Smooth muscle cell (in vitro differentiated cells): Measurements from ENCODE around the gene FDX1. TPM values are rescaled to one million over a fixed set of nuclear protein-coding genes. Genes with fewer than 3 reads are reported as not detected.

Experiments
- DNase-seq: peaks from one replicate; lab custom pipeline; 2025; ENCODE audit not compliant: unreplicated experiment; lab: John Stamatoyannopoulos, UW
- H2AFZ ChIP-seq: fragments of 200-600 bp; sonication (generic); 2 replicates; pipeline ENCODE4 v1.6.0; 2016; ENCODE audit warnings: antibody characterized with exemption, low read depth, mild to moderate bottlenecking
- H3F3A ChIP-seq: fragments of 200-600 bp; sonication (generic); 2 replicates; pipeline ENCODE4 v1.6.0; 2017; ENCODE audit warnings: antibody characterized with exemption, low read depth
- H3K27ac ChIP-seq: fragments of 200-600 bp; sonication (generic); 2 replicates; pipeline ENCODE4 v1.5.1; 2016; ENCODE audit warnings: low read depth, mild to moderate bottlenecking
- H3K27me3 ChIP-seq: fragments of 200-600 bp; sonication (generic); 2 replicates; pipeline ENCODE4 v1.6.1; 2016; ENCODE audit warnings: low read depth, mild to moderate bottlenecking
- H3K36me3 ChIP-seq: fragments of 200-600 bp; sonication (generic); 2 replicates; pipeline ENCODE4 v1.5.1; 2016; ENCODE audit warnings: low read depth
- H3K4me1 ChIP-seq: fragments of 200-600 bp; sonication (generic); 2 replicates; pipeline ENCODE4 v1.5.1; 2016; ENCODE audit warnings: low read depth
- H3K4me2 ChIP-seq: fragments of 200-600 bp; sonication (generic); 2 replicates; pipeline ENCODE4 v1.6.0; 2016; ENCODE audit warnings: mild to moderate bottlenecking
- H3K4me3 ChIP-seq: fragments of 200-600 bp; sonication (generic); 2 replicates; pipeline ENCODE4 v1.5.1; 2016; ENCODE audit warnings: mild to moderate bottlenecking
- H3K79me2 ChIP-seq: fragments of 200-600 bp; sonication (generic); 2 replicates; pipeline ENCODE4 v1.6.0; 2016; ENCODE audit warnings: low read depth, mild to moderate bottlenecking
- H3K9ac ChIP-seq: fragments of 200-600 bp; sonication (generic); 2 replicates; pipeline ENCODE4 v1.6.0; 2016; ENCODE audit warnings: low read depth
- H3K9me3 ChIP-seq: fragments of 200-600 bp; sonication (generic); replicated peaks from 2 replicates; pipeline ENCODE4 v1.5.1; 2016; ENCODE audit warnings: low read depth
- H4K20me1 ChIP-seq: fragments of 200-600 bp; sonication (generic); 2 replicates; pipeline ENCODE4 v1.6.0; 2016; ENCODE audit warnings: low read depth
- CTCF ChIP-seq: fragments of 200-600 bp; sonication (generic); IDR thresholded peaks from 2 replicates; pipeline ENCODE4 v1.5.1; 2017; ENCODE audit warnings: borderline replicate concordance, mild to moderate bottlenecking, antibody characterized with exemption; ENCODE audit not compliant: insufficient read depth, poor library complexity, severe bottlenecking
- WGBS: methylation state at CpG from one replicate; pipeline ENCODE4 v1.1.7; 2016; ENCODE audit warnings: low lambda C conversion rate; 5-methylcytosine and 5-hydroxymethylcytosine counted together
- polyA plus RNA-seq: library from polyadenylated mRNA; unstranded; fragments of >200 nt; fragmentation: Nextera tagmentation; extraction: Ambion mirVana; gene quantifications from 2 replicates; pipeline ENCODE4 v1.2.1, GENCODE V29; 2016
- total RNA-seq: library from RNA; depleted of rRNA; stranded (reverse); fragments of >200 nt; gene quantifications from 2 replicates; pipeline ENCODE4 v1.2.3, GENCODE V29; 2014

The FDX1 gene
- total and polyA plus RNA-seq, 2 experiments from 2014 or later, result 6.7 to 8.5 TPM

GRCh38 chr11:110474578-110474977 lies 44.8 kb downstream of the FDX1 start:
- no peaks in the 10 kb centered on the region for H3K9me3 ChIP-seq
- TF ChIP-seq CTCF, result no peak
- H3K36me3 ChIP-seq, result no peaks in the 10 kb centered on the region
- no peak overlapping the region for H3K9ac ChIP-seq
- H3F3A ChIP-seq, result no peaks in the 10 kb centered on the region
- H3K4me1 ChIP-seq, result no peaks in the 10 kb centered on the region
- H3K4me3 ChIP-seq, result no peak overlapping the region
- no peaks in the 10 kb centered on the region for H3K79me2 ChIP-seq
- no peak for DNase-seq
- H4K20me1 ChIP-seq, result no peaks in the 10 kb centered on the region
- no peak overlapping the region for H3K27ac ChIP-seq
- no peak overlapping the region for H3K4me2 ChIP-seq
- H2AFZ ChIP-seq, result no peak overlapping the region
- whole genome bisulfite sequencing, result 89% methylated on average over 1 of the region's 1 CpG
- H3K27me3 ChIP-seq, result no peaks in the 10 kb centered on the region

GRCh38 chr11:110475671-110476070 lies 45.9 kb downstream of the FDX1 start:
- Histone ChIP-seq H3K36me3 (no peaks in the 10 kb centered on the region), H3K4me3 (no peak overlapping the region), H3K9ac (no peak overlapping the region), H3K4me1 (no peaks in the 10 kb centered on the region), H3K27me3 (no peaks in the 10 kb centered on the region), H3K9me3 (no peaks in the 10 kb centered on the region), H4K20me1 (no peaks in the 10 kb centered on the region), H2AFZ (no peak overlapping the region), H3K79me2 (no peaks in the 10 kb centered on the region), H3K4me2 (no peak overlapping the region), H3K27ac (no peak overlapping the region), H3F3A (no peaks in the 10 kb centered on the region)
- 100% methylated on average over 1 of the region's 1 CpG for WGBS
- no peak for TF ChIP-seq CTCF
- no peak for DNase-seq

GRCh38 chr11:110478410-110478809 lies 48.7 kb downstream of the FDX1 start:
- no peaks in the 10 kb centered on the region for H3K79me2 ChIP-seq
- DNase-seq, result no peak
- no peaks in the 10 kb centered on the region for H3K36me3 ChIP-seq
- no peak overlapping the region for H3K4me3 ChIP-seq
- H3K9me3 ChIP-seq, result no peaks in the 10 kb centered on the region
- WGBS, result 43% methylated on average over 12 of the region's 12 CpGs
- no peaks in the 10 kb centered on the region for H3F3A ChIP-seq
- no peak overlapping the region for H3K4me2 ChIP-seq
- H2AFZ ChIP-seq, result no peak overlapping the region
- no peaks in the 10 kb centered on the region for H3K4me1 ChIP-seq
- no peak overlapping the region for H3K27ac ChIP-seq
- H3K27me3 ChIP-seq, result no peaks in the 10 kb centered on the region
- no peaks in the 10 kb centered on the region for H4K20me1 ChIP-seq
- no peak overlapping the region for H3K9ac ChIP-seq
- TF ChIP-seq CTCF, result peak; percentile 23
